ENCODE measurements around the gene ZFYVE28. TPM values are rescaled to one million over a fixed set of nuclear protein-coding genes. Genes with fewer than 3 reads are reported as not detected.

The ZFYVE28 gene
- total and polyA plus RNA-seq, 2 of the 8 experiments (the other 6 are each of a cell fraction or from before 2014, with no cell fraction given): 1.7 to 4.9 TPM

GRCh38 chr4:2334826-2335728, 83.4 kb downstream of the ZFYVE28 start:
- no peak for FAIRE-seq

More at GRCh38 chr4:2334826-2335728, 83.4 kb downstream of the ZFYVE28 start:
- H3K27ac ChIP-seq (ENCODE audit: low read depth, low read length): no peak overlapping the region
- no peak overlapping the region for H3K9ac ChIP-seq (replicated peaks in 1 of 4; ENCODE audit: extremely low read depth in 1 of 4, low read depth in 3 of 4, low read length in 3 of 4)
- no peak overlapping the region for H2AFZ ChIP-seq (ENCODE audit: low read length)
- WGBS, 2 experiments (ENCODE audit: extremely low coverage in 1 of 2, insufficient coverage in 1 of 2, insufficient read length in 1 of 2, insufficient replicate concordance in 2 of 2, low coverage in 1 of 2, low lambda C conversion rate in 2 of 2, missing lambda C conversion rate in 1 of 2): 90% methylated on average over 25 of the region's 27 CpGs; no CpG with 5 or more reads in 1 of the 2 experiments
- H2BK12ac ChIP-seq (ENCODE audit: low read depth, low read length): no peak overlapping the region
- no peak overlapping the region for H3K4me3 ChIP-seq (ENCODE audit: extremely low read depth in 1 of 4, insufficient read depth in 2 of 4, low read depth in 3 of 4, low read length in 4 of 4)
- TF ChIP-seq RNF2 (IDR thresholded peaks at IDR 0.05; ENCODE audit: borderline replicate concordance, low read depth, low read length, missing control alignments, poor library complexity, severe bottlenecking): no peak
- no peak for TF ChIP-seq TAF1 (IDR thresholded peaks at IDR 0.05; ENCODE audit: low read depth, low read length)
- no peak for TF ChIP-seq ZNF274 (IDR thresholded peaks at IDR 0.05; ENCODE audit: borderline replicate concordance, extremely low read depth, low read length)
- no peak for TF ChIP-seq SAP30 (IDR thresholded peaks at IDR 0.05; ENCODE audit: insufficient read depth, insufficient replicate concordance, low read length)
- no peak overlapping the region; the same call in 1 of the 2 replicates for H2BK15ac ChIP-seq (ENCODE audit: low read length)
- no peaks in the 10 kb centered on the region for H4K20me1 ChIP-seq (replicated peaks in 1 of 2; ENCODE audit: control insufficient read depth in 1 of 2, insufficient read depth in 2 of 2, low read length in 2 of 2)
- H4K91ac ChIP-seq (replicated peaks; ENCODE audit: insufficient read length, low read length): no peak overlapping the region
- no peaks in the 10 kb centered on the region; the same call in 1 of the 2 replicates for H3K79me1 ChIP-seq (ENCODE audit: low read depth, low read length)
- no peaks in the 10 kb centered on the region for H3K27me3 ChIP-seq (replicated peaks in 1 of 4; ENCODE audit: control insufficient read depth in 3 of 4, extremely low read depth in 1 of 4, insufficient read depth in 3 of 4, low read length in 3 of 4)
- no peak overlapping the region for H3K4ac ChIP-seq (replicated peaks; ENCODE audit: insufficient read length, low read depth, low read length)
- H3K9me3 ChIP-seq (ENCODE audit: insufficient read depth in 2 of 2, low read depth in 1 of 2, low read length in 1 of 2): no peaks in the 10 kb centered on the region
- peaks cover 0 to 18% (median 7%) of the 10 kb centered on the region in 4 experiments; a peak in 6 of 7 replicates for H3K4me1 ChIP-seq (replicated peaks in 1 of 4; ENCODE audit: control insufficient read depth in 3 of 4, insufficient read depth in 4 of 4, low read length in 3 of 4)
- no peak overlapping the region for H2AK5ac ChIP-seq (ENCODE audit: low read depth, low read length)
- no peak overlapping the region for H4K5ac ChIP-seq (ENCODE audit: insufficient read length, low read depth, low read length)
- ChIA-PET CTCF (ENCODE audit: partially characterized antibody) (interaction anchor here (0.6 to 1.5 kb wide), 3 partner anchors 9 to 115 kb away, joined by 3 to 5 read pairs (median 4); no protein-coding TSS in a partner anchor), POLR2A (ENCODE audit: partially characterized antibody) (interaction anchor here (0.8 kb wide), 1 partner anchor 73 kb away, joined by 3 read pairs; the partner anchor contains the start of gene MXD4)
- H3K14ac ChIP-seq (ENCODE audit: insufficient read length): no peak overlapping the region
- H2BK5ac ChIP-seq (ENCODE audit: low read depth, low read length): no peak overlapping the region
- no peaks in the 10 kb centered on the region for H3K36me3 ChIP-seq (ENCODE audit: control insufficient read depth in 2 of 4, insufficient read depth in 4 of 4, low read length in 3 of 4)
- no peak overlapping the region for H4K8ac ChIP-seq (ENCODE audit: extremely low read depth, insufficient read depth, low read length)
- H2BK20ac ChIP-seq (ENCODE audit: low read length): no peak overlapping the region
- DNase-seq (ENCODE audit: low read depth in 1 of 2, low spot score in 2 of 2): no peak
- no peak overlapping the region for H3K23ac ChIP-seq (ENCODE audit: insufficient read length)
- no peak overlapping the region for H3K56ac ChIP-seq (replicated peaks; ENCODE audit: insufficient read length, low read depth, low read length)
- H3K23me2 ChIP-seq (ENCODE audit: low read depth, low read length): peaks cover 4% of the 10 kb centered on the region; the same call in 1 of the 2 replicates
- no peak overlapping the region for H2BK120ac ChIP-seq (replicated peaks; ENCODE audit: low read depth, low read length)
- no peaks in the 10 kb centered on the region for H3K79me2 ChIP-seq (ENCODE audit: control insufficient read depth in 1 of 2, insufficient read depth in 2 of 2, low read length in 2 of 2)
- no peak overlapping the region for H3K4me2 ChIP-seq (ENCODE audit: insufficient read depth in 1 of 2, low read depth in 2 of 2, low read length in 2 of 2)
- H3K18ac ChIP-seq (ENCODE audit: extremely low read depth, low read length): no peak overlapping the region

Measured in H1 (cell line).